Caco-2 (cell line): ENCODE data around the gene ERBB4. TPM values are rescaled to one million over a fixed set of nuclear protein-coding genes. Genes with fewer than 3 reads are reported as not detected.
A peak's percentile ranks its signal among the peaks of the same experiment; 100 is the strongest.

Experiments used
- BruUV-seq: library from RNA; stranded (reverse); fragments of 400-500 nt; replicated peaks from 2 replicates; lab custom pipeline; 2021; lab: Mats Ljungman, UMichigan
- CTCF ChIA-PET: fragments of 300-600 bp; sonication (Branson Sonifier 250); formaldehyde crosslinking; loops from one replicate; lab custom pipeline; 2022; ENCODE audit warnings: antibody characterized with exemption; lab: Charles Lee
- POLR2A ChIA-PET: fragments of 300-600 bp; sonication (Branson Sonifier 250); formaldehyde crosslinking; loops from one replicate; lab custom pipeline; 2022; ENCODE audit warnings: antibody characterized with exemption; lab: Charles Lee
- DNase-seq, 2 experiments: peaks; one replicate each; pipeline versions ENCODE4 v3.0.0 to v3.0.0-alpha.2; 2020 to 2022
- H3K27me3 ChIP-seq: replicated peaks from 2 replicates; pipeline ENCODE4 v1.6.0; 2011; ENCODE audit warnings: low read length; ENCODE audit not compliant: control insufficient read depth, insufficient read depth
- H3K36me3 ChIP-seq: 2 replicates; pipeline ENCODE4 v1.5.1; 2011; ENCODE audit warnings: low read length; ENCODE audit not compliant: control insufficient read depth, insufficient read depth
- H3K4me1 ChIP-seq: fragments of 250-450 bp; sonication (Bioruptor Pico); 2 replicates; pipeline ENCODE4 v1.5.1; 2020; ENCODE audit warnings: mild to moderate bottlenecking
- H3K4me3 ChIP-seq: 2 replicates; pipeline ENCODE4 v1.5.1; 2011; ENCODE audit warnings: low read depth, mild to moderate bottlenecking, control low read depth, low read length
- H3K9me3 ChIP-seq: fragments of 250-450 bp; sonication (Bioruptor Pico); 2 replicates; pipeline ENCODE4 v1.5.1; 2020; ENCODE audit warnings: mild to moderate bottlenecking, moderate library complexity
- H3K27ac Mint-ChIP-seq: one replicate; pipeline ENCODE4 v1.8.0; 2022; ENCODE audit warnings: mixed read lengths; ENCODE audit not compliant: unreplicated experiment
- H3K27me3 Mint-ChIP-seq: one replicate; pipeline ENCODE4 v1.8.0; 2022; ENCODE audit warnings: mixed read lengths; ENCODE audit not compliant: insufficient read depth, unreplicated experiment
- H3K36me3 Mint-ChIP-seq: one replicate; pipeline ENCODE4 v1.8.0; 2022; ENCODE audit warnings: mild to moderate bottlenecking, mixed read lengths; ENCODE audit not compliant: insufficient read depth, unreplicated experiment
- H3K4me1 Mint-ChIP-seq: one replicate; pipeline ENCODE4 v1.8.0; 2022; ENCODE audit warnings: low read depth, mixed read lengths; ENCODE audit not compliant: unreplicated experiment
- H3K4me3 Mint-ChIP-seq: one replicate; pipeline ENCODE4 v1.8.0; 2022; ENCODE audit warnings: mild to moderate bottlenecking, moderate library complexity, mixed read lengths; ENCODE audit not compliant: unreplicated experiment
- H3K9me3 Mint-ChIP-seq: one replicate; pipeline ENCODE4 v1.8.0; 2022; ENCODE audit warnings: mixed read lengths; ENCODE audit not compliant: unreplicated experiment
- CTCF ChIP-seq, 2 experiments: fragments of 200-600 bp in 1 of 2; IDR thresholded peaks; 1 replicate in 1 of 2; 2 replicates in 1 of 2; pipeline versions ENCODE4 v1.5.1 to v1.8.0; 2011 to 2022; ENCODE audit warnings: antibody characterized with exemption in 1 of 2, control low read depth in 1 of 2, inconsistent platforms in 1 of 2, low read depth in 1 of 2, low read length in 1 of 2, mild to moderate bottlenecking in 1 of 2, moderate library complexity in 1 of 2; ENCODE audit not compliant: insufficient read depth in 1 of 2, severe bottlenecking in 1 of 2, unreplicated experiment in 1 of 2
- intact Hi-C: fragments of 100-400 bp; cut with micrococcal nuclease; formaldehyde crosslinking; loops from one replicate; pipeline ENCODE4 v1.10.0; 2022; ENCODE audit not compliant: unreplicated experiment
- total RNA-seq: library from RNA; stranded (reverse); gene quantifications from 2 replicates; pipeline ENCODE4 v1.2.3, GENCODE V29; 2022

ERBB4 gene
- total RNA-seq, 1 experiment from 2014 or later, result not detected

GRCh38 chr2:212361174-212361756 is 177.3 kb downstream of the ERBB4 start:
- H3K36me3 Mint-ChIP-seq, result no peaks in the 10 kb centered on the region
- no peak for DNase-seq
- Histone ChIP-seq H3K36me3 (no peaks in the 10 kb centered on the region), H3K27me3 (no peaks in the 10 kb centered on the region), H3K4me1 (no peaks in the 10 kb centered on the region), H3K9me3 (no peaks in the 10 kb centered on the region), H3K4me3 (no peak overlapping the region)
- no peak overlapping the region for H3K27ac Mint-ChIP-seq
- intact Hi-C loops, result no loop called here
- POLR2A ChIA-PET, result no interaction called here
- no peak overlapping the region for H3K4me3 Mint-ChIP-seq
- no peaks in the 10 kb centered on the region for H3K9me3 Mint-ChIP-seq
- CTCF ChIA-PET, result no interaction called here
- no TSS peak for BruUV-seq
- TF ChIP-seq CTCF (IDR thresholded peaks at IDR 0.05; ENCODE audit: insufficient read depth in 1 of 2, low read depth in 1 of 2, low read length in 1 of 2, severe bottlenecking in 1 of 2, unreplicated experiment in 1 of 2), result no peak
- H3K27me3 Mint-ChIP-seq, result peaks cover 2% of the 10 kb centered on the region
- no peaks in the 10 kb centered on the region for H3K4me1 Mint-ChIP-seq

- Histone ChIP-seq H3K27me3 (no peaks in the 10 kb centered on the region), H3K4me3 (no peak overlapping the region), H3K4me1 (no peaks in the 10 kb centered on the region), H3K9me3 (no peaks in the 10 kb centered on the region), H3K36me3 (no peaks in the 10 kb centered on the region)
- no peak for TF ChIP-seq CTCF (IDR thresholded peaks at IDR 0.05; ENCODE audit: insufficient read depth in 1 of 2, low read depth in 1 of 2, low read length in 1 of 2, severe bottlenecking in 1 of 2, unreplicated experiment in 1 of 2)
- no peaks in the 10 kb centered on the region for H3K9me3 Mint-ChIP-seq
- H3K4me3 Mint-ChIP-seq, result no peak overlapping the region
- no peak overlapping the region for H3K27ac Mint-ChIP-seq
- intact Hi-C loops, result no loop called here
- CTCF ChIA-PET, result no interaction called here
- no TSS peak for BruUV-seq
- no peaks in the 10 kb centered on the region for H3K36me3 Mint-ChIP-seq
- no peaks in the 10 kb centered on the region for H3K4me1 Mint-ChIP-seq
- peaks cover 2% of the 10 kb centered on the region for H3K27me3 Mint-ChIP-seq
- DNase-seq, result no peak
- POLR2A ChIA-PET, result no interaction called here
These were observed 178.5 kb downstream of the ERBB4 start for GRCh38 chr2:212360068-212360460.

DNA sequence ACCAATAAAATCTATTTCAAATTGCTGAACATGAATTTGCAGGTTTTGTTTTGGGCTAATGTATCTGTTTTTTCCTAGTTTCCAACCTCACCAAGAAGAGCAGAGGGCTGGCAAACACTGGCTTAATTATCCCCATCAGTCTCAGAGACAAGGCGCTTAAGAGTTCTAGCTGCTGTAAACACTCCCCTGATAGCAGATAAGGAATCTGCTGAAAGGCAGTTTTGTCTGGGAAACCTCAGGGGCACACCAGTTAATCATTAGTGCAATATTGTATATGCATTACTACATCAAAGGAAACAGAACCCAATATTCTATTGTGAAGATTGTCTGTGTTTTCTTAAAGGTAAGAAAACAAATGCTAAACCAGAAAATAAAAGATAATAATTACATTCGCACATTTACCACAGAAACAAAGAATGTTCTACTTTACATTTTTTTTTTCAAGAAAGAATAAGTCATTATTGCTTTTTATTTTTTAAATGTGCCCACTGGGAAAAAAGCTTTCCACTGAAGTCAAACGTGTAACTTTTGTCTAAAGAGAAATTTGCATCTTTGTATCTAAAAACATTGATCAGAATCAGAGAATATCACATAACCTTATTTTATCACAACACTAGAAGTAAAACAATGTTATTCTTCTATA is 179.1 kb downstream of the ERBB4 start:
- CTCF ChIA-PET, result no interaction called here
- Mint-ChIP-seq H3K27me3 (peaks cover under 1% of the 10 kb centered on the region), H3K4me1 (no peaks in the 10 kb centered on the region), H3K27ac (no peak overlapping the region), H3K4me3 (no peak overlapping the region), H3K9me3 (no peaks in the 10 kb centered on the region), H3K36me3 (no peaks in the 10 kb centered on the region)
- BruUV-seq, result no TSS peak
- no peaks in the 10 kb centered on the region for H3K36me3 ChIP-seq
- H3K27me3 ChIP-seq, result no peaks in the 10 kb centered on the region
- POLR2A ChIA-PET, result no interaction called here
- TF ChIP-seq CTCF (IDR thresholded peaks at IDR 0.05; ENCODE audit: insufficient read depth in 1 of 2, low read depth in 1 of 2, low read length in 1 of 2, severe bottlenecking in 1 of 2, unreplicated experiment in 1 of 2), result no peak
- no peaks in the 10 kb centered on the region for H3K9me3 ChIP-seq
- H3K4me3 ChIP-seq, result no peak overlapping the region
- H3K4me1 ChIP-seq, result no peaks in the 10 kb centered on the region
- DNase-seq, result peak; percentile 22 to 33
- intact Hi-C loops, result no loop called here
